Daoy (cell line): Measurements from ENCODE around the gene TCAP. TPM values are rescaled to one million over a fixed set of nuclear protein-coding genes. Genes with fewer than 3 reads are reported as not detected.

Experiments used
- DNase-seq: peaks from one replicate; pipeline ENCODE4 v3.0.0-alpha.2; 2015; ENCODE audit warnings: low read depth
- total RNA-seq: library from RNA; depleted of rRNA; stranded (reverse); fragments of >200 nt; shearing (Covaris generic); gene quantifications from 2 replicates; pipeline ENCODE4 v1.2.3, GENCODE V29; 2014

The TCAP gene
- total RNA-seq, 1 experiment from 2014 or later, result not detected

GRCh38 chr17:39650121-39650579, 15.0 kb upstream of the TCAP start:
- DNase-seq, result peak; percentile 70

GRCh38 chr17:39651923-39652586, 13.1 kb upstream of the TCAP start:
- DNase-seq, result no peak

DNA sequence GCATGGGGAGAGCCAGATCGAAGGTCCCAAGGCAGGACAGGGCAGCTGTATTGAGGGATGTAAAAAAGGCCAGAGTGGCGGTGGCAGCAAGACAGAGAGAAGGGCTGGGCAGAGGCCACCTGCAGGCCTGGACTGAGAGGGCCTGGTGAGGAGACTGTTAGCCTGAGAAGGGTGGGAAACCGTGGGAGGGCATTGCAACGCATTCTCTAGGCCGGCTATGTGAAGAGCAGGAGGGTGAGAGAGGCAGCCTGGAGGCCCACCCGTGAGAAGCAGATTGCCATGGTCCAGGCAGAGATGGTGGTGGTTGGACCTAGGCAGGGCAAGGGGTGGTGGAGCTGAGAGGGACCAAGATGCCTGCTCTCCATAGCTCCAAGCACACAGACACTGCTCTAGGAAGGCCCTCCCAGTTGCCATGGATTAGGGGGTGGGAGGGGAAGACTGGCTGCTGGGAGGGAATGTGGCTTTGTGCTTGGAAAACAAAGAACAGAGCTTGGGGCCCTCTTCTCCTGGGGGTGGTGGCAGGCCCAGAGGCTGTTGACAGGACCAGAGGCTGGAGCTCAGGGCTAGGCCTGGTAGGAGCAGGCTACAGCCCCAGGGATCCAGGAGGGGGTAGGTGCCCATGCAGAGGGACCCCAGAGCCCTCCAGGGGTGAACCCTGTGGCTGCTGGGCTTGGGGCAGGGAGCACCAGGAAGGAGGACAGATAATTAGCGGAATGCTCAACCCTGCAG, 12.4 kb upstream of the TCAP start:
- no peak for DNase-seq

DNA sequence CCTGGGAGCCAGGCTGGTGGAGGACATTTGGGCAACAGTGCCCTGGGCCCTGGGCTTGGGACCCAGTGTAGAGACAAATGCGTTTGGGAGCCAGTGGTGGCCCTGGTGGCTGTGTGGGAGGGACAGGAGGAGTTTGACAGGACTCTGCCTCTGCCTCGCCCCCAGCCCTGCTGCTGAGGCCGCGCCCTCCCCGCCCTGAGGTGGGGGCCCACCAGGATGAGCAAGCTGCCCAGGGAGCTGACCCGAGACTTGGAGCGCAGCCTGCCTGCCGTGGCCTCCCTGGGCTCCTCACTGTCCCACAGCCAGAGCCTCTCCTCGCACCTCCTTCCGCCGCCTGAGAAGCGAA, 11.9 kb upstream of the TCAP start:
- no peak for DNase-seq

GRCh38 chr17:39653662-39654331, 11.4 kb upstream of the TCAP start:
- peak; percentile 40 for DNase-seq

DNA sequence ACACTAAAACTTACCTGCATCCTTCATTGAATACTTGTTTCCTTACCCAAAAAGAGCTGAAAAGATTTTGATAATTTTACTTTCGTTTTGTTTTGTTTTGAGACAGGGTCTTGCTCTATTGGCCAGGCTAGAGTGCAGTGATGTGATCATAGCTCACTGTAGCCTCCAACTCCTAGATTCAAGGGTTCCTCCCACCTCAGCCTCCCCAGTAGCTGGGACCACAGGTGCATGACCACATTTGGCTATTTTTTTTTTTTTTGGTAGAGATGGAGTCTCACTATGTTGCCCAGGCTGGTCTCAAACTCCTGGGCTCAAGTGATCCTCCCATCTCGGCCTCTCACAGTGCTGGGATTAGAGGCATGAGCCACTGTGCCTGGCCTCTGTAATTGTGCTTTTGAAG, 10.0 kb upstream of the TCAP start:
- DNase-seq, result no peak

- no peak for DNase-seq
Observed at GRCh38 chr17:39658346-39658745, 6.8 kb upstream of the TCAP start.

GRCh38 chr17:39658760-39659159, 6.4 kb upstream of the TCAP start:
- no peak for DNase-seq

GRCh38 chr17:39659279-39660010, 5.7 kb upstream of the TCAP start:
- no peak for DNase-seq

DNA sequence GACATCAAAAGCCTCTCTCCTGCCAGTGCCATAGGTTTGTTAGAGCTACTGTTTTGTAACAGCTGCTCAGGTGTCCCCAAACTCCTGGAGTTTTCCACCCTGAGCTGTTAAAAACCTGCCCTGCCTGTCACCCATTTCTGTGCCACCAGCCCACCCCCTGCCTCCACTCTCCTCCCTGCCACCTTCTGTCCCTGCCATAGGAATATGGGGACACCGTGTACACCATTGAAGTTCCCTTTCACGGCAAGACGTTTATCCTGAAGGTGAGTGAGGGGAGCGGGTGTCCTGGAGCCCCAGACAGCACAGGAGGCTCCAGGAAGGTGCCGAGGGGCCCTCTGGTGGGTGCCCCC, 5.2 kb upstream of the TCAP start:
- DNase-seq, result no peak

DNA sequence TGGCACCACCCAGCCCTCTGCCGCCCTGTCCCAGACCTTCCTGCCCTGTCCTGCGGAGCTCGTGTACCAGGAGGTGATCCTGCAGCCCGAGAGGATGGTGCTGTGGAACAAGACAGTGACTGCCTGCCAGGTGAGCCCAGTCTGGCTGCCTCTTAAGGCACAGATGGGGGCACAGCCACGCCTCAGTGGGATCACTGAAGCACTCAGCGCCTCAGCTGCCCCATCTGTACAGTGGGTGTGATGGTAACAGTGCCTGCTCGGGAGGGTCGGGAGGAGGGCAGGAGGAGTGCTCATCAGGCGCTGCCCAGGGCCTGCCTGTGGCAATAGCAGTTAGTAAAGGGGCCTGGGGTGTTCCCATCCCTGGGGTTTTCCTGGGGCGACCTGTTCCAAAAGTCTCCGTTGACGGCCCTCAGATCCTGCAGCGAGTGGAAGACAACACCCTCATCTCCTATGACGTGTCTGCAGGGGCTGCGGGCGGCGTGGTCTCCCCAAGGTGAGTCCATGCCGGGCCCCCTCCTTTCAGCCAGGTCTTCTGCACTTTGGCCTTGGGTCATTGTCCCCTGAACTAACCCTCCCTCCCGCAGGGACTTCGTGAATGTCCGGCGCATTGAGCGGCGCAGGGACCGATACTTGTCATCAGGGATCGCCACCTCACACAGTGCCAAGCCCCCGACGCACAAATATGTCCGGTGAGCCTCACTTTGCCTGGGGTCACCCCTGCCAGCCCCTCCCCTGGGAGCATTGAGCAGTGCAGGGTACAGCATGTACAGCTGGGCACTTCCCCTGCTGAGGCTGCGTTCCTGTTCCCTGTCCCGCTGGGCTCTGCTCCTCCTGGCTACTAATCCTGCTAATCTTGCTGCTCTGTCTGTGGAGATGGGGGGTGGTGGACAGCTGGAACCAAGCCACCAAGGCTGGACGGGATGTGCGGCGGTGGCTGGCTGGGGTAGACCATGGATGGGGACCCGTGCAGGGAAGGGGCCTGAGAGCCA, 4.5 kb upstream of the TCAP start:
- DNase-seq, result no peak

GRCh38 chr17:39661744-39662541, 3.2 kb upstream of the TCAP start:
- DNase-seq, result no peak

DNA sequence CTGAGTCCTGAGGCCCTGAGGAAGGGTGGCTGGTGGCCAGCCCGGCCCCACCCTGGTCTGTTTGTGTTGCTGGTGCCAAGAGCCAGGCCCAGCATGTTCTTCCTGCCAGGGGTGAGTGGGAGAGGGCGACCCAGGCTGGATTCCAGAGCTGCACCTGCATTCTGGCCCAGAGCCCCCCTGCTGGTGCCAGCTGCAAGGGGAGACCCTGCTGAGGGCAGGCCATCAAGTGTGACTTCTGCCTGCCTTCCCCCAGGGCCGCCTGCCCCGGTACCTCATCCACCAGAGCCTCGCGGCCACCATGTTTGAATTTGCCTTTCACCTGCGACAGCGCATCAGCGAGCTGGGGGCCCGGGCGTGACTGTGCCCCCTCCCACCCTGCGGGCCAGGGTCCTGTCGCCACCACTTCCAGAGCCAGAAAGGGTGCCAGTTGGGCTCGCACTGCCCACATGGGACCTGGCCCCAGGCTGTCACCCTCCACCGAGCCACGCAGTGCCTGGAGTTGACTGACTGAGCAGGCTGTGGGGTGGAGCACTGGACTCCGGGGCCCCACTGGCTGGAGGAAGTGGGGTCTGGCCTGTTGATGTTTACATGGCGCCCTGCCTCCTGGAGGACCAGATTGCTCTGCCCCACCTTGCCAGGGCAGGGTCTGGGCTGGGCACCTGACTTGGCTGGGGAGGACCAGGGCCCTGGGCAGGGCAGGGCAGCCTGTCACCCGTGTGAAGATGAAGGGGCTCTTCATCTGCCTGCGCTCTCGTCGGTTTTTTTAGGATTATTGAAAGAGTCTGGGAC, 2.4 kb upstream of the TCAP start:
- DNase-seq, result no peak

DNA sequence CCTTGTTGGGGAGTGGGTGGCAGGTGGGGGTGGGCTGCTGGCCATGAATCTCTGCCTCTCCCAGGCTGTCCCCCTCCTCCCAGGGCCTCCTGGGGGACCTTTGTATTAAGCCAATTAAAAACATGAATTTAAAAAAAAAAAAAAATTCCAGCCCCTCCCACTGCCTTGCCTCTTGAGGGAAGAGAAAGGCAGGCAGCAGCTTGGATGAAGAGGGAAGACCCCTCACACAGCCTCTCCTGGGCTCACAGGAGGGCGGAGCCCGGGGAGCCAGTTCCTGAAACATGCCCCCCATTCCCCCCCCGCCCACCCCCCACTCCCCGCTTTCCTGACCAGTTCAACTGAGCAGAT, 1.8 kb upstream of the TCAP start:
- no peak for DNase-seq

DNA sequence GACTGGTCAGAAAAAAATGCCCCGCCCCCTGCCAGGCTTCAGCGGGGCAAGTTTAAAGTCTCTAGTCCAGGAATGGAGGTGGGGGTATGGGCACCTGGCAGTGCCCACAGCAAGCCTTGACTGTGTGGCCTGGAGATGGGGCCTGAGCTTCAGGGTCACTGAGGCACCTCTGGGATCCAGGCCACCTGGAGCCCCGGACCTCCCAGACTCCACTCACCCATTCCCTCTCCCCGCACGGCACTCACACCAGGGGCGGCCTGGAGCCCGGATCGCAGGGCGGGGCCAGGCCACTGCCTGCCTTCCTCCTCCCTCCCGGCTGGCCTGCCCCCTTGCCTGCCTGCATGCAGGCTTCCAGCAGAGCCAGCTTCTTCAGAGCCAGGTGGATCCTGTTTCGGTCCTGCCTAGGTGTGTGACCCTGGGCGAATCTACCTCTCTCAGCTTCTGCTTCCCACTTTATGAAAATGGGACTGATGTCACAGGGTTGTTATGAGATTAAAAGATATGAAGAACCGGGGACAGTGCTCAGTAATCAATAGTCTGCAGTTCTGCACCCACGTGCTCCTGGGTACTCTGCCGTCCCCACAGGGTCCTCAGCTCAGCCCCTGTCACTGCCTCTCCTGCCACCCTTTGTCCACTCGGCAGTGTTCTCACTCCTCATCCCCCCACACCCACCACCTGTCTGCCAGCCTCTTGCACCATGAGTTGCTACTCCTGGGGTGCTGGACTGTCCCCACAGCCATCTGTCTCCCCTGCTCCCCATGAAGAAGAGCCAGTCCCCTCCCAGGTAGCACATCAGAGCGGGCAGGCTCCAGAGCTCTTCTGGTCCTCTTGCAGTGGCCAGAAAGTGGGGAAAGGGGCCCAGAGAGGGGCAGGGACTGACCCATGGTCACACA, 1.2 kb upstream of the TCAP start:
- DNase-seq, result peak; percentile 62

GRCh38 chr17:39665642-39666224, 584 bp downstream of the TCAP start:
- no peak for DNase-seq

- no peak for DNase-seq
Observed at GRCh38 chr17:39666231-39666600, 1.1 kb downstream of the TCAP start.

DNA sequence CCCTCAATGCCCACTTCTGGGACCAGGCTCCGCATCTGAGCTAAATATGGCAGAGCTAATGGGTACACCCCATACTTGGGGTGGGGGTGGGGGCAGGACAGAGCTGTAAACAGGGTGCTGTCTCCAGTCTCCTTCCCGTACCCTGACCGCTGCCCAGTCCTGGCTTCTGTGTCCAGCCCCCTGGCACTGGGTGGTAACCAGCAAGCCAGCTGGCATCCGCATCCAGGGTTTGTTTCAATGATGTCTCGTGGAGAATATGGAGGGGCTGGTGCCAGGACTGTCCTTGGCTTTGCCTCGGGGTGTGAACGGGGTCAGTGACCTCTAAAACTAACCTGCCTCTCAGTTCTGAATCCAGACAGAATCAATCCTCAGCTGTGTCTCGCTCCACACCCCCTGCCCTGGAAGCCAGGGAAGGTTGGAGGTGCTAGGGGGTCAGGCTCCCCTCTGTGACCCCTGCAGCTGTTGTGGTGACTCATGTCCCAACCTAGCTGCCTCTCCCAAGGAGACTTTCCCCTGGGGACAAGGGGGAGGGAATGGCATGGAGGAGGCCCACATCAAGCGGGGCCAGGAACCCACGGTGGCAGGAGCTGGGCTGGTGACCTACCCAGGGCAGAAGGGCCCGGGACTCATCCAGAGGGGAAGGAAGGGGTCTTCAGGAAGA, 1.6 kb downstream of the TCAP start:
- DNase-seq, result no peak
